Measurements from ENCODE around the gene LUZP1.

The LUZP1 gene

DNA sequence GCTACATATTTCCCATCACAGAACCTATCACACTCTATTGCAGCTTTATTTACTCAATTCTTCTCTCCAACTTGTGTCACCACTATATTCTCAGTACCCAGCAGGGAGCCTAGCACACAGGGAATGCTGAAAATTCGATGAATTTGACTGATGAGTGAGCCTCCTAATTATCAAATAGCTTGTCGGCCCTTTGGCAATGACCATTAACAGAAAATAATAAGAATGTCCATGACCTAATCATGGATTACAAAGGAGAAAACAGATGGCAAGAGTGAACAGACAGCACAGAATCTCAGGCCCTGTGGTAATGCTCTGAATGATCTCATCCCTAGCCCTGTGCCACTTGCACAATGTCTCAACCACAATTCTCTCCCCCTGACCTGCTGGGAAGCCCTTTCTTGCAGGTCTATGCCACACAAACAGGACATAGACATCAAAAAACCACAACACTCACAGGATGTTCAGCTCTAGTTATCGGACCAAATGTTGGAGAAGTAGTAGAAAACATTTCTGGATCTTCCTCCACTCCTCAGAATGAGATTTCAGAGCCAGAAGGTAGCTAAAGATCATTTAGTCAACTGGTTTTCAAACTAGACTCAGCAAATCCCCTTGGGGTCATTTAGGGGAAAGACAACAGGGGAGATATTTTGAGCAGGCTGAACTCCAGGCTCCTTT, 68.4 kb downstream of the LUZP1 start (continued):
- TF ChIP-seq ZNF398 (tag by site-specific recombination; IDR thresholded peaks at IDR 0.05) (no peak), ZNF274 (IDR thresholded peaks at IDR 0.05; ENCODE audit: low read length) (no peak), ZNF274 (tag by site-specific recombination; IDR thresholded peaks at IDR 0.05; ENCODE audit: borderline replicate concordance) (no peak), ZNF785 (tag by site-specific recombination; IDR thresholded peaks at IDR 0.05) (no peak), KLF9 (tag by site-specific recombination; IDR thresholded peaks at IDR 0.05; ENCODE audit: low read depth) (no peak), ZNF571 (tag by site-specific recombination; IDR thresholded peaks at IDR 0.05) (no peak), ZBTB20 (tag by site-specific recombination; IDR thresholded peaks at IDR 0.05) (peak; percentile 39; the same call in 1 of the 2 replicates), BCL11A (tag by site-specific recombination; IDR thresholded peaks at IDR 0.05; ENCODE audit: low read depth) (0 out of 2 replicates have a peak, but pooled peaks have one; percentile 57), BCL6B (tag by site-specific recombination; IDR thresholded peaks at IDR 0.05) (no peak), ZIC2 (tag by site-specific recombination; IDR thresholded peaks at IDR 0.05) (peak; percentile 60), ZNF433 (tag by site-specific recombination; IDR thresholded peaks at IDR 0.05; ENCODE audit: low read depth) (no peak), HOXC10 (CRISPR knock-in tag; IDR thresholded peaks at IDR 0.05) (no peak), ZFP3 (tag by site-specific recombination; IDR thresholded peaks at IDR 0.05; ENCODE audit: low read depth) (no peak), ZNF645 (tag by site-specific recombination; IDR thresholded peaks at IDR 0.05) (no peak), ZNF223 (tag by site-specific recombination; IDR thresholded peaks at IDR 0.05) (no peak), YY2 (tag by site-specific recombination; IDR thresholded peaks at IDR 0.05) (no peak), ZEB2 (tag by site-specific recombination; IDR thresholded peaks at IDR 0.05) (peak; percentile 84), ZBTB48 (tag by site-specific recombination; IDR thresholded peaks at IDR 0.05) (no peak), ZNF211 (tag by site-specific recombination; IDR thresholded peaks at IDR 0.05; ENCODE audit: low read depth) (no peak), ZNF549 (tag by site-specific recombination; IDR thresholded peaks at IDR 0.05) (no peak), ZBTB17 (tag by site-specific recombination; IDR thresholded peaks at IDR 0.05) (peak; percentile 91), YY1 (tag by site-specific recombination; IDR thresholded peaks at IDR 0.05) (no peak), ZNF791 (tag by site-specific recombination; IDR thresholded peaks at IDR 0.05) (no peak), ZNF335 (tag by site-specific recombination; conservative IDR thresholded peaks at IDR 0.05) (peak; percentile 27; the same call in 1 of the 2 replicates), ZNF184 (tag by site-specific recombination; IDR thresholded peaks at IDR 0.05) (peak; percentile 54; the same call in 1 of the 2 replicates), ZNF624 (tag by site-specific recombination; IDR thresholded peaks at IDR 0.05) (no peak), ZNF626 (tag by site-specific recombination; IDR thresholded peaks at IDR 0.05) (no peak), ZNF23 (tag by site-specific recombination; IDR thresholded peaks at IDR 0.05; ENCODE audit: borderline replicate concordance) (no peak)
- TF ChIP-seq, protein P1, sequence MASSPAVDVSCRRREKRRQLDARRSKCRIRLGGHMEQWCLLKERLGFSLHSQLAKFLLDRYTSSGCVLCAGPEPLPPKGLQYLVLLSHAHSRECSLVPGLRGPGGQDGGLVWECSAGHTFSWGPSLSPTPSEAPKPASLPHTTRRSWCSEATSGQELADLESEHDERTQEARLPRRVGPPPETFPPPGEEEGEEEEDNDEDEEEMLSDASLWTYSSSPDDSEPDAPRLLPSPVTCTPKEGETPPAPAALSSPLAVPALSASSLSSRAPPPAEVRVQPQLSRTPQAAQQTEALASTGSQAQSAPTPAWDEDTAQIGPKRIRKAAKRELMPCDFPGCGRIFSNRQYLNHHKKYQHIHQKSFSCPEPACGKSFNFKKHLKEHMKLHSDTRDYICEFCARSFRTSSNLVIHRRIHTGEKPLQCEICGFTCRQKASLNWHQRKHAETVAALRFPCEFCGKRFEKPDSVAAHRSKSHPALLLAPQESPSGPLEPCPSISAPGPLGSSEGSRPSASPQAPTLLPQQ (tag by site-specific recombination; IDR thresholded peaks at IDR 0.05): peak; percentile 48; the same call in 1 of the 2 replicates
- TF ChIP-seq, protein P2, sequence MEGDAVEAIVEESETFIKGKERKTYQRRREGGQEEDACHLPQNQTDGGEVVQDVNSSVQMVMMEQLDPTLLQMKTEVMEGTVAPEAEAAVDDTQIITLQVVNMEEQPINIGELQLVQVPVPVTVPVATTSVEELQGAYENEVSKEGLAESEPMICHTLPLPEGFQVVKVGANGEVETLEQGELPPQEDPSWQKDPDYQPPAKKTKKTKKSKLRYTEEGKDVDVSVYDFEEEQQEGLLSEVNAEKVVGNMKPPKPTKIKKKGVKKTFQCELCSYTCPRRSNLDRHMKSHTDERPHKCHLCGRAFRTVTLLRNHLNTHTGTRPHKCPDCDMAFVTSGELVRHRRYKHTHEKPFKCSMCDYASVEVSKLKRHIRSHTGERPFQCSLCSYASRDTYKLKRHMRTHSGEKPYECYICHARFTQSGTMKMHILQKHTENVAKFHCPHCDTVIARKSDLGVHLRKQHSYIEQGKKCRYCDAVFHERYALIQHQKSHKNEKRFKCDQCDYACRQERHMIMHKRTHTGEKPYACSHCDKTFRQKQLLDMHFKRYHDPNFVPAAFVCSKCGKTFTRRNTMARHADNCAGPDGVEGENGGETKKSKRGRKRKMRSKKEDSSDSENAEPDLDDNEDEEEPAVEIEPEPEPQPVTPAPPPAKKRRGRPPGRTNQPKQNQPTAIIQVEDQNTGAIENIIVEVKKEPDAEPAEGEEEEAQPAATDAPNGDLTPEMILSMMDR (tag by site-specific recombination; IDR thresholded peaks at IDR 0.05): no peak
- TF ChIP-seq, protein P3, sequence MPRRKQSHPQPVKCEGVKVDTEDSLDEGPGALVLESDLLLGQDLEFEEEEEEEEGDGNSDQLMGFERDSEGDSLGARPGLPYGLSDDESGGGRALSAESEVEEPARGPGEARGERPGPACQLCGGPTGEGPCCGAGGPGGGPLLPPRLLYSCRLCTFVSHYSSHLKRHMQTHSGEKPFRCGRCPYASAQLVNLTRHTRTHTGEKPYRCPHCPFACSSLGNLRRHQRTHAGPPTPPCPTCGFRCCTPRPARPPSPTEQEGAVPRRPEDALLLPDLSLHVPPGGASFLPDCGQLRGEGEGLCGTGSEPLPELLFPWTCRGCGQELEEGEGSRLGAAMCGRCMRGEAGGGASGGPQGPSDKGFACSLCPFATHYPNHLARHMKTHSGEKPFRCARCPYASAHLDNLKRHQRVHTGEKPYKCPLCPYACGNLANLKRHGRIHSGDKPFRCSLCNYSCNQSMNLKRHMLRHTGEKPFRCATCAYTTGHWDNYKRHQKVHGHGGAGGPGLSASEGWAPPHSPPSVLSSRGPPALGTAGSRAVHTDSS (tag by site-specific recombination; IDR thresholded peaks at IDR 0.05): no peak
- TF ChIP-seq, protein P4, sequence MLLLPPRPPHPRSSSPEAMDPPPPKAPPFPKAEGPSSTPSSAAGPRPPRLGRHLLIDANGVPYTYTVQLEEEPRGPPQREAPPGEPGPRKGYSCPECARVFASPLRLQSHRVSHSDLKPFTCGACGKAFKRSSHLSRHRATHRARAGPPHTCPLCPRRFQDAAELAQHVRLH (tag by site-specific recombination; IDR thresholded peaks at IDR 0.05): no peak
